Hypothalamus (tissue), 51 donors: ENCODE measurements around the gene CDC25C.

Experiments
- DNase-seq, 51 donors: peaks; one replicate each; lab custom pipeline; 2025; lab: John Stamatoyannopoulos, UW

The CDC25C gene

DNA sequence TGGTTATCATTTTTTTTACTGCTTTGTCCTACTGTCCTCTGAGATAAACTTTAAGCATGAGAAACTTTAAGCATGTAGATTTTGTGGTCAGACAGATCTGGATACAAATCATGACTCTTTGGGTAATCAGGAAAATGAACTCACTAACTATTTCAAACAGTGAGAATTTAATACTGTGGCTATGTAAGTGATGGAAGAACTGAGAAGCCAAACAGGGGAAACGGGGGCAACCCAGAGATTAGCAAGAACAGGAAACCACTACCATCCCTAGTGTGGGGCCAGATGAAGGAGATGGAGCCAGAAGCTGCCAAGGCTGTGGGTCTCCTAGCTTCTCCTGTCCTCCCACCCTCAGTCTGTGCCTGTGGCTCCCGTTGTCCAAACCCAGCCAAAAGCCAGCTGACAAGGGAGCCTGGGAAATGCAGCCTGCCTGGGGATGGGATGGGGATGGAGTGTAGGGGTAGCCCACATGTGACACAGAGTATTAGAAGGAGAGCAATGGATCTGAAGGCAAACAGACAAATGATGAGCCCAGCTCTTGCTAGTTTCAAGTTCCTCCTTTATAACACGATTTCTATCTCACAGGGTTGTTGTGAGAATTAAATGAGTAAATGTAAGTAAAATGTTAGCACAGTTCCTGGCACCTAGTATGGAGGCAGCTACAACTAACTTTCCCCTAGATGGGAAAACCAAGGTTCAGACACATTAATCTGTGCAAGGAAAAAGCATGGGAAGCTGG, 90.8 kb downstream of the CDC25C start:
- no peak for DNase-seq

DNA sequence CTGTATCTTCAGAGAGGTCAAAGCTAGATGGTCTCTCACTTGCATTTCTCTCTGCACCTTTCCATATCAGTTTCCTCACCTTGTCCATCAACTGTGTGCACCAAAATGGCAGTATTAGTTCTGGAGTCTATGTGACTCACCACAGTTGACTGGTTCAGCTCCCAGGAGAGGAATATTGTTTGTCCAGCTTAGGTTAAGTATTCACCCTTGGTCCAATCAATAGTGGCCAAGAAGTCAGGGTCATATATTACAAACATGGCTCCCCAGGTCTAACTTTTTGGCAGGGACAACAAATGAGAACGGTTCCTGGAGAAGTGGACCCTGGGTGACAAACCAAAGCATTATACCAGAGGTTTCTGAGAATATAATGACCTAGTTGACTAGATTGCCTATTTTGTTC, 93.6 kb downstream of the CDC25C start:
- DNase-seq = no peak
